A549 (cell line): Measurements from ENCODE around the gene CERK. TPM values are rescaled to one million over a fixed set of nuclear protein-coding genes. Genes with fewer than 3 reads are reported as not detected.
A peak's percentile ranks its signal among the peaks of the same experiment; 100 is the strongest.

Source experiments
- ATAC-seq, 2 experiments: fragments of 200-7000 bp in 1 of 2; fragments of >200 bp in 1 of 2; cut with Nextera tagmentation in 1 of 2; cut with Tn5 transposase in 1 of 2; 3 replicates each; pipeline versions ENCODE4 v1.8.0 to v1.9.1; 2018 to 2020; ENCODE audit warnings: mild to moderate bottlenecking in 1 of 2, moderate library complexity in 1 of 2
- CTCF ChIA-PET: fragments of 300-600 bp; sonication (Branson Sonifier 250); formaldehyde crosslinking; extraction: SDS; loops from one replicate; lab custom pipeline; 2021; ENCODE audit warnings: antibody characterized with exemption, inconsistent platforms; lab: Yijun Ruan, JAX
- POLR2A ChIA-PET: fragments of 350-600 bp; formaldehyde crosslinking; extraction: SDS; loops from one replicate; lab custom pipeline; 2021; ENCODE audit warnings: antibody characterized with exemption, inconsistent platforms; lab: Yijun Ruan, JAX
- DNase-seq, 2 experiments: peaks; one replicate each; pipeline versions ENCODE4 v3.0.0 to v3.0.0-alpha.2; 2011 to 2016; ENCODE audit warnings: low read depth in 1 of 2, low spot score in 1 of 2
- FAIRE-seq: peaks from 2 replicates; lab custom pipeline; 2011; peaks lifted over from hg19 to GRCh38; lab: Jason Lieb, UNC
- H3K27ac ChIP-seq, 2 experiments: fragments of >200 bp; sonication (Bioruptor Twin); formaldehyde crosslinking; 3 replicates each; pipeline ENCODE4 v1.5.1; 2016 to 2017
- H3K4me1 ChIP-seq: fragments of >200 bp; sonication (Bioruptor Twin); formaldehyde crosslinking; 3 replicates; pipeline ENCODE4 v1.6.1; 2016
- H3K4me2 ChIP-seq: fragments of >200 bp; sonication (Bioruptor Twin); formaldehyde crosslinking; 3 replicates; pipeline ENCODE4 v1.6.1; 2016
- H3K4me3 ChIP-seq: fragments of >200 bp; sonication (Bioruptor Twin); formaldehyde crosslinking; 3 replicates; pipeline ENCODE4 v1.5.1; 2016
- H3K9me3 ChIP-seq: fragments of >200 bp; sonication (Bioruptor Twin); formaldehyde crosslinking; 3 replicates; pipeline ENCODE4 v1.6.1; 2016
- ATOH8 ChIP-seq: fragments of 250-450 bp; sonication (Bioruptor Pico); IDR thresholded peaks from 2 replicates; pipeline ENCODE4 v1.5.0; 2020; ENCODE audit warnings: low read depth, mild to moderate bottlenecking, moderate library complexity
- BCL3 ChIP-seq: fragments of >200 bp; sonication (Bioruptor Twin); formaldehyde crosslinking; IDR thresholded peaks from 3 replicates; pipeline ENCODE4 v1.6.1; 2016
- BHLHE40 ChIP-seq: IDR thresholded peaks from 2 replicates; pipeline ENCODE4 v1.6.1; 2012; ENCODE audit warnings: low read depth, low read length, inconsistent platforms
- CBX2 ChIP-seq: fragments of 200-600 bp; sonication (generic); IDR thresholded peaks from 2 replicates; pipeline ENCODE4 v1.6.1; 2016; ENCODE audit warnings: low read depth, mild to moderate bottlenecking, borderline replicate concordance
- CEBPB ChIP-seq, 2 experiments: fragments of >200 bp in 1 of 2; sonication (Bioruptor Twin) in 1 of 2; formaldehyde crosslinking in 1 of 2; IDR thresholded peaks; 2 replicates each; pipeline ENCODE4 v1.6.1; 2012 to 2016
- CHD2 ChIP-seq: fragments of 150-350 bp; IDR thresholded peaks from 2 replicates; pipeline ENCODE4 v1.6.1; 2014; ENCODE audit warnings: low read length; ENCODE audit not compliant: partially characterized antibody
- CHD4 ChIP-seq: fragments of 200-600 bp; sonication (generic); IDR thresholded peaks from 2 replicates; pipeline ENCODE4 v1.6.1; 2016; ENCODE audit warnings: antibody characterized with exemption, mild to moderate bottlenecking, borderline replicate concordance
- EP300 ChIP-seq, 2 experiments: fragments of >200 bp; sonication (Bioruptor Twin); formaldehyde crosslinking; IDR thresholded peaks; 2 replicates in 1 of 2; 3 replicates in 1 of 2; pipeline ENCODE4 v1.6.1; 2016 to 2017
- FOSL2 ChIP-seq, 2 experiments: fragments of 450-650 bp in 1 of 2; fragments of >200 bp in 1 of 2; sonication (Bioruptor Twin) in 1 of 2; formaldehyde crosslinking; IDR thresholded peaks; 2 replicates each; pipeline versions ENCODE4 v1.5.0 to v1.6.1; 2016 to 2020; ENCODE audit warnings: mild to moderate bottlenecking in 1 of 2, moderate library complexity in 1 of 2
- HDAC2 ChIP-seq: fragments of 200-600 bp; sonication (generic); IDR thresholded peaks from 2 replicates; pipeline ENCODE4 v1.6.1; 2016
- HOXA7 ChIP-seq: fragments of 250-450 bp; sonication (Bioruptor Pico); IDR thresholded peaks from 2 replicates; pipeline ENCODE4 v1.5.0; 2020; ENCODE audit warnings: mild to moderate bottlenecking, moderate library complexity
- HOXB13 ChIP-seq: fragments of 250-450 bp; sonication (Bioruptor Pico); IDR thresholded peaks from 2 replicates; pipeline ENCODE4 v1.5.0; 2020; ENCODE audit warnings: low read depth, mild to moderate bottlenecking, moderate library complexity
- JUNB ChIP-seq: fragments of >200 bp; sonication (Bioruptor Twin); formaldehyde crosslinking; IDR thresholded peaks from 2 replicates; pipeline ENCODE4 v1.6.1; 2016
- KDM5A ChIP-seq: fragments of 200-600 bp; sonication (generic); IDR thresholded peaks from 2 replicates; pipeline ENCODE4 v1.6.1; 2016; ENCODE audit warnings: antibody characterized with exemption, mild to moderate bottlenecking
- MAX ChIP-seq: IDR thresholded peaks from 2 replicates; pipeline ENCODE4 v1.6.1; 2012
- NPAS2 ChIP-seq: fragments of 250-450 bp; sonication (Bioruptor Pico); IDR thresholded peaks from 2 replicates; pipeline ENCODE4 v1.8.0; 2022; ENCODE audit warnings: mild to moderate bottlenecking, moderate library complexity, borderline replicate concordance
- NR3C1 ChIP-seq: fragments of >200 bp; sonication (Bioruptor Twin); formaldehyde crosslinking; IDR thresholded peaks from 3 replicates; pipeline ENCODE4 v1.6.1; 2017
- PHF8 ChIP-seq: fragments of 200-600 bp; sonication (generic); IDR thresholded peaks from 2 replicates; pipeline ENCODE4 v1.6.1; 2016; ENCODE audit warnings: low read depth, mild to moderate bottlenecking, antibody characterized with exemption, moderate library complexity, borderline replicate concordance
- POLR2A ChIP-seq: IDR thresholded peaks from 2 replicates; pipeline ENCODE4 v1.6.1; 2012; ENCODE audit warnings: mild to moderate bottlenecking, low read length
- RAD21 ChIP-seq, 2 experiments: fragments of >200 bp in 1 of 2; sonication (Bioruptor Twin) in 1 of 2; formaldehyde crosslinking in 1 of 2; IDR thresholded peaks in 1 of 2; conservative IDR thresholded peaks in 1 of 2; 2 replicates in 1 of 2; 3 replicates in 1 of 2; pipeline ENCODE4 v1.6.1; 2012 to 2018; ENCODE audit warnings: inconsistent platforms in 1 of 2
- RARB ChIP-seq: fragments of 250-450 bp; sonication (Bioruptor Pico); IDR thresholded peaks from 2 replicates; pipeline ENCODE4 v1.8.0; 2021; ENCODE audit warnings: mild to moderate bottlenecking, moderate library complexity
- RCOR1 ChIP-seq: fragments of 150-350 bp; IDR thresholded peaks from 2 replicates; pipeline ENCODE4 v1.6.1; 2014; ENCODE audit warnings: antibody characterized with exemption, low read length, low read depth
- ZFP36 ChIP-seq: fragments of 450-650 bp; IDR thresholded peaks from 2 replicates; pipeline ENCODE4 v1.6.1; 2014; ENCODE audit warnings: borderline replicate concordance; ENCODE audit not compliant: partially characterized antibody
- ZSCAN20 ChIP-seq: fragments of 250-450 bp; sonication (Bioruptor Pico); IDR thresholded peaks from 2 replicates; pipeline ENCODE4 v1.8.0; 2022; ENCODE audit warnings: mild to moderate bottlenecking, moderate library complexity
- WGBS: methylation state at CpG from one replicate; pipeline ENCODE4 v1.1.6; 2017; ENCODE audit errors: missing lambda C conversion rate; 5-methylcytosine and 5-hydroxymethylcytosine counted together
- polyA plus RNA-seq, 4 experiments: library from polyadenylated mRNA; depleted of rRNA in 3 of 4; stranded (reverse); fragments of >200 nt; fragmentation: RNase III in 1 of 4; extraction: RNeasy Plus Mini Kit Qiagen cat#74134 plus additional on column Dnase treatment in 1 of 4; gene quantifications; 2 replicates in 3 of 4; 3 replicates in 1 of 4; pipeline ENCODE4 v1.2.3, GENCODE V29; 2011 to 2017
- TF ChIP-seq, protein P1 (sequence below): fragments of >200 bp; sonication (Bioruptor Twin); formaldehyde crosslinking; IDR thresholded peaks from 2 replicates; pipeline ENCODE4 v1.6.1; 2016
- TF ChIP-seq, protein P2 (sequence below): fragments of 450-650 bp; IDR thresholded peaks from 2 replicates; pipeline ENCODE4 v1.6.1; 2014; ENCODE audit warnings: antibody characterized with exemption

Gene CERK
- polyA plus RNA-seq, 2 of the 4 experiments (the other 2 are of a cell fraction): 13.1 to 15.6 TPM

DNA sequence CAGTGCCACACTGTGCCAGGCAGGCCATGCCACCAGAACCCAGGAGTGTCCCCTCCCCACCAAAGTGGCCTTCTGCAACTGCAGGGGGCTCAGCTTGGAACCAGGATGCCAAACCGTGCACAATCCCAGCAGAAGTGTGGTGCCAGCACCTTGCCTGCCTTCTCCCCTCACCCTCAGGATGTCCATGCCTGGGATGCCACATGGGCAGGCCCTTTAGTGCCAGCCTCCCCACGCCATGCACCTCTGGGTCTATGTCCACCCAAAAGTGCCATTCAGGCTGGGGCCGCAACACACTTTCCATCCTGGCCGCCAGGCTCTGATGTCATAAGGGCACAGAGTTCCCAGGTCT is 15.7 kb upstream of the CERK start:
- TF ChIP-seq ZFP36 (no peak), MAX (no peak), ATOH8 (CRISPR knock-in tag) (no peak), NR3C1 (no peak), RARB (no peak), NPAS2 (CRISPR knock-in tag) (no peak), PHF8 (no peak), HOXB13 (CRISPR knock-in tag) (no peak), BCL3 (no peak), RCOR1 (no peak), FOSL2 (IDR thresholded peaks at IDR 0.05) (no peak), FOSL2 (CRISPR knock-in tag; IDR thresholded peaks at IDR 0.05) (no peak), RAD21 (conservative IDR thresholded peaks at IDR 0.05 in 1 of 2, IDR thresholded peaks at IDR 0.05 in 1 of 2) (no peak), BHLHE40 (no peak), KDM5A (no peak), ZSCAN20 (CRISPR knock-in tag) (no peak), CEBPB (IDR thresholded peaks at IDR 0.05) (no peak)
- TF ChIP-seq, protein P1, sequence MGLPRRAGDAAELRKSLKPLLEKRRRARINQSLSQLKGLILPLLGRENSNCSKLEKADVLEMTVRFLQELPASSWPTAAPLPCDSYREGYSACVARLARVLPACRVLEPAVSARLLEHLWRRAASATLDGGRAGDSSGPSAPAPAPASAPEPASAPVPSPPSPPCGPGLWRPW: no peak
- TF ChIP-seq, protein P2, sequence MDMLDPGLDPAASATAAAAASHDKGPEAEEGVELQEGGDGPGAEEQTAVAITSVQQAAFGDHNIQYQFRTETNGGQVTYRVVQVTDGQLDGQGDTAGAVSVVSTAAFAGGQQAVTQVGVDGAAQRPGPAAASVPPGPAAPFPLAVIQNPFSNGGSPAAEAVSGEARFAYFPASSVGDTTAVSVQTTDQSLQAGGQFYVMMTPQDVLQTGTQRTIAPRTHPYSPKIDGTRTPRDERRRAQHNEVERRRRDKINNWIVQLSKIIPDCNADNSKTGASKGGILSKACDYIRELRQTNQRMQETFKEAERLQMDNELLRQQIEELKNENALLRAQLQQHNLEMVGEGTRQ: no peak
- Histone ChIP-seq H3K4me2 (peak overlapping the region; percentile 59), H3K27ac (peak overlapping the region; percentile 92 to 96), H3K9me3 (peaks cover 11% of the 10 kb centered on the region; the same call in 2 of the 3 replicates), H3K4me1 (peaks cover 40% of the 10 kb centered on the region), H3K4me3 (no peak overlapping the region)
- ATAC-seq (no peak), DNase-seq (no peak), FAIRE-seq (no peak)
- ChIA-PET POLR2A (interaction anchor here (1.3 to 1.7 kb wide), 2 partner anchors 9 to 10 kb away, joined by 3 to 16 read pairs; partner anchors contain the start of gene TBC1D22A), CTCF (interaction anchor here (1.0 to 1.8 kb wide), 4 partner anchors 9 to 45 kb away, joined by 3 to 6 read pairs (median 4); no protein-coding TSS in a partner anchor)
- 91% methylated on average over 3 of the region's 4 CpGs for WGBS

DNA sequence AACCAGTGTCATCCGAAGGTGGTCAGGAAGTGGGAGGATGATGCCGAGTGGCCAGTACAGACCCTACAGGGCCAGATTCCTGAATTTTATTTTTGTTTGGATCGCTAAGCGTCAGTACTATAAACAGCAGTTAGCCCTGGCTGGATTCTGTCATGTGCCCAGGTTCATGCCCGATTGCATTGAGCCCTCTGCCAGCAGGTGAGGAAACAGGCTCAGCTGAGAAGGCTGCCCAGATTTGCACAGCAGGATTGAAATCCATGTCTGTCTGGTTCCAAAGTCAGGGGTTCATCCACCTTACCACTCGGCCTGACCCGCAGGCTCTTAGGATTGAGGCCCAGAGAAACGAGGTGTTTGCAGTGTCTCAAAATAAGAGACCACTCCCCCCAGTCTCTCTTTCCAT is 15.3 kb upstream of the CERK start:
- WGBS: 95% methylated on average over 4 of the region's 8 CpGs
- ChIA-PET CTCF (interaction anchor here (1.1 to 1.8 kb wide), 3 partner anchors 9 to 46 kb away, joined by 3 to 4 read pairs (median 4); no protein-coding TSS in a partner anchor), POLR2A (interaction anchor here (1.3 to 1.7 kb wide), 2 partner anchors 9 to 10 kb away, joined by 3 to 16 read pairs; partner anchors contain the start of gene TBC1D22A)
- ATAC-seq: no peak
- H3K9me3 ChIP-seq: peaks cover 11% of the 10 kb centered on the region; the same call in 2 of the 3 replicates
- no peak for DNase-seq
- H3K4me3 ChIP-seq: no peak overlapping the region
- H3K4me2 ChIP-seq: peak overlapping the region; percentile 59; the same call in 1 of the 3 replicates
- peak overlapping the region; percentile 92 to 96 for H3K27ac ChIP-seq
- FAIRE-seq: no peak
- no peak for TF ChIP-seq FOSL2 (IDR thresholded peaks at IDR 0.05)
- no peak for TF ChIP-seq FOSL2 (CRISPR knock-in tag; IDR thresholded peaks at IDR 0.05)
- TF ChIP-seq RAD21 (conservative IDR thresholded peaks at IDR 0.05 in 1 of 2, IDR thresholded peaks at IDR 0.05 in 1 of 2): no peak
- TF ChIP-seq EP300 (IDR thresholded peaks at IDR 0.05): no peak
- no peak for TF ChIP-seq HOXA7 (CRISPR knock-in tag)
- TF ChIP-seq JUNB: no peak
- TF ChIP-seq CHD4: no peak
- no peak for TF ChIP-seq CHD2
- TF ChIP-seq RCOR1: no peak
- no peak for TF ChIP-seq POLR2A
- TF ChIP-seq CEBPB (IDR thresholded peaks at IDR 0.05): no peak
- TF ChIP-seq HDAC2: no peak
- no peak for TF ChIP-seq CBX2
- peaks cover 40% of the 10 kb centered on the region for H3K4me1 ChIP-seq
